Neural crest cell (in vitro differentiated cells): Measurements from ENCODE around the gene KPNA4. TPM values are rescaled to one million over a fixed set of nuclear protein-coding genes. Genes with fewer than 3 reads are reported as not detected.

ENCODE experiments used
- DNase-seq: peaks from one replicate; pipeline ENCODE4 v3.0.0; 2021; ENCODE audit warnings: low read depth, mixed read lengths, low spot score
- H3K27ac Mint-ChIP-seq: one replicate; pipeline ENCODE4 v1.8.0; 2021; ENCODE audit warnings: mild to moderate bottlenecking, mixed read lengths; ENCODE audit not compliant: unreplicated experiment
- H3K27me3 Mint-ChIP-seq: 2 replicates; pipeline ENCODE4 v1.8.0; 2021; ENCODE audit warnings: low read depth, mild to moderate bottlenecking, mixed read lengths
- H3K36me3 Mint-ChIP-seq: 2 replicates; pipeline ENCODE4 v1.8.0; 2021; ENCODE audit warnings: low read depth, mild to moderate bottlenecking, mixed read lengths
- H3K4me1 Mint-ChIP-seq: 2 replicates; pipeline ENCODE4 v1.8.0; 2021; ENCODE audit warnings: mixed read lengths
- H3K4me3 Mint-ChIP-seq: one replicate; pipeline ENCODE4 v1.8.0; 2021; ENCODE audit warnings: mild to moderate bottlenecking, mixed read lengths
- H3K9me3 Mint-ChIP-seq: 2 replicates; pipeline ENCODE4 v1.8.0; 2021; ENCODE audit warnings: mixed read lengths
- CTCF ChIP-seq: fragments of 200-600 bp; sonication (generic); conservative IDR thresholded peaks from 2 replicates; pipeline ENCODE4 v1.5.0; 2021; ENCODE audit warnings: antibody characterized with exemption, mild to moderate bottlenecking
- long read RNA-seq: library from polyadenylated mRNA; unstranded; transcript quantifications from one replicate; pipeline ENCODE4 v2.0.0, GENCODE V29; 2020
- total RNA-seq: library from RNA; stranded (reverse); gene quantifications from 2 replicates; pipeline ENCODE4 v1.2.1, GENCODE V29; 2021

Gene KPNA4
- 57.8 and 66.7 TPM in 2 replicates for total RNA-seq
- long read RNA-seq, partial matches to known transcripts: 3 of 9 reads
- long read RNA-seq, other reads (novel, unspliced or antisense): 6 of 9 reads

- DNase-seq: peak; percentile 92
- no peak for TF ChIP-seq CTCF
- peaks cover 4% of the 10 kb centered on the region for H3K9me3 Mint-ChIP-seq
- peaks cover 23% of the 10 kb centered on the region for H3K36me3 Mint-ChIP-seq
- peak within 1 kb of the TSS; percentile 100 for H3K4me3 Mint-ChIP-seq
- H3K4me1 Mint-ChIP-seq: peaks cover 52% of the 10 kb centered on the region
- peaks cover 2% of the 10 kb centered on the region for H3K27me3 Mint-ChIP-seq
- H3K27ac Mint-ChIP-seq: peak within 1 kb of the TSS; percentile 99
Observed at GRCh38 chr3:160565442-160566403, at the start of gene KPNA4. KPNA4 (minus strand) TSS chr3:160565571; CDS start chr3:160565282, 289 bp downstream.

- no peaks in the 10 kb centered on the region for H3K36me3 Mint-ChIP-seq
- no peak overlapping the region for H3K27ac Mint-ChIP-seq
- peaks cover 3% of the 10 kb centered on the region for H3K4me1 Mint-ChIP-seq
- H3K9me3 Mint-ChIP-seq: no peaks in the 10 kb centered on the region
- DNase-seq: no peak
- peaks cover 5% of the 10 kb centered on the region for H3K27me3 Mint-ChIP-seq
- no peak overlapping the region for H3K4me3 Mint-ChIP-seq
- no peak for TF ChIP-seq CTCF
Observed at GRCh38 chr3:160613661-160614060, 48.3 kb upstream of the KPNA4 start.

- peaks cover 5% of the 10 kb centered on the region for H3K27me3 Mint-ChIP-seq
- H3K27ac Mint-ChIP-seq: no peak overlapping the region
- TF ChIP-seq CTCF: no peak
- H3K36me3 Mint-ChIP-seq: no peaks in the 10 kb centered on the region
- no peak for DNase-seq
- no peaks in the 10 kb centered on the region for H3K9me3 Mint-ChIP-seq
- no peak overlapping the region for H3K4me3 Mint-ChIP-seq
- H3K4me1 Mint-ChIP-seq: peaks cover 3% of the 10 kb centered on the region
Observed at GRCh38 chr3:160612386-160613075, 47.2 kb upstream of the KPNA4 start.

GRCh38 chr3:160611141-160611540 lies 45.8 kb upstream of the KPNA4 start:
- no peak overlapping the region for H3K4me3 Mint-ChIP-seq
- H3K27me3 Mint-ChIP-seq: peaks cover 5% of the 10 kb centered on the region
- H3K27ac Mint-ChIP-seq: no peak overlapping the region

More at GRCh38 chr3:160611141-160611540, 45.8 kb upstream of the KPNA4 start:
- DNase-seq: no peak
- no peaks in the 10 kb centered on the region for H3K36me3 Mint-ChIP-seq
- H3K4me1 Mint-ChIP-seq: no peaks in the 10 kb centered on the region
- TF ChIP-seq CTCF: no peak
- no peaks in the 10 kb centered on the region for H3K9me3 Mint-ChIP-seq
